GM19023 (cell line): ENCODE results near the gene SRSF1.
A peak's percentile ranks its signal among the peaks of the same experiment; 100 is the strongest.

Source experiments
- ATAC-seq: cut with Tn5 transposase; IDR thresholded peaks from one replicate; pipeline ENCODE4 v1.9.1; 2021; ENCODE audit warnings: mild to moderate bottlenecking, moderate library complexity; ENCODE audit not compliant: unreplicated experiment

The SRSF1 gene

DNA sequence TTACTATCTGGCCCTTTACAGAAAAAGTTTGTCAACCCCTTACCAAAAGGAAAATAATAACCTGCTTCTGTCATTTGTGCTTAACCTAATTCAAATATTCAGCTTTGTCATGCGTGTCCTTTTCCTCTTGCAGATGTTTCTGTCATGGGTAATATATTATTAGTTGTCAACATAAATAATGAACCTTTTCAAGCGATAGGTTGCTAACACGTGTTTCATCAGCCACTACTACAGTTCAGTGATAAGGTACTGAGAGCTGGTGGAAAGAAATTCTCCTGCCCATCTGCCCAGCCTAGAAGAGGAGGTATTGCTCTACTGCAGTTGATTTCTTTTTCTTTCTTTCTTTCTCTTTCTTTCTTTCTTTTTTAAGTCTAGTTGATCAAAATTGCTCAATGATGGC, 12.0 kb upstream of the SRSF1 start:
- ATAC-seq: no peak

DNA sequence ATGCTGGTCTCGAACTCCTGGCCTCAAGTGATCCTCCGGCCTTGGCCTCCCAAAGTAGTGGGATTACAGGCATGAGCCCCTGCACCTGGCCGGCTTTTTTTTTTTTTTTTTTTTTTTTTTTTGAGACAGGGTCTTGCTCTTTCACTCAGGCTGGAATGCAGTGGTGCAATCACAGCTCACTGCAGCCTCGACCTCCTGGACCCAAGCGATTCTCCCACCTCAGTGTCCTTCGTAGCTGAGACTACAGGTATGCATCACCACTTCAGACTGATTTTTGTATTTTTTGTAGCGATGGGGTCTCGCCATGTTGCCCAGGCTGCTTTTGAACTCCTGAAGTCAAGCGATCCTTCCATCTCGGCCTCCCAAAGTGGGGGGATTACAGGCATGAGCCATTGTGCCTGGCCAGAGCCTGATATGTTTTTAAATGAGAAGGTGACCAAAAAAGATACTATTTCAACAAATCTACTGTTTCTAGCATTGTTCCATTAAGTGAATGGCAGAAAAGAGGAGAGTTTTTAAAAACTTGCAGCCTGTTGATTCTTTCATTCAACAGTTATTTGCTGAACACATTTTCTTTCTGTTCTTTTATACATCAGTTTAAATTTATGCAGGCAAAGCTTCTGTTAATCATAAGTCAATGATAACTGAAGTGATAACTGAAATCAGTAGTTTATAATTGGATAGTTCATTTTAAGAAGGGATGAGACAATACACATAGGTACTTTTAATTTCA, 3.2 kb upstream of the SRSF1 start:
- no peak for ATAC-seq

DNA sequence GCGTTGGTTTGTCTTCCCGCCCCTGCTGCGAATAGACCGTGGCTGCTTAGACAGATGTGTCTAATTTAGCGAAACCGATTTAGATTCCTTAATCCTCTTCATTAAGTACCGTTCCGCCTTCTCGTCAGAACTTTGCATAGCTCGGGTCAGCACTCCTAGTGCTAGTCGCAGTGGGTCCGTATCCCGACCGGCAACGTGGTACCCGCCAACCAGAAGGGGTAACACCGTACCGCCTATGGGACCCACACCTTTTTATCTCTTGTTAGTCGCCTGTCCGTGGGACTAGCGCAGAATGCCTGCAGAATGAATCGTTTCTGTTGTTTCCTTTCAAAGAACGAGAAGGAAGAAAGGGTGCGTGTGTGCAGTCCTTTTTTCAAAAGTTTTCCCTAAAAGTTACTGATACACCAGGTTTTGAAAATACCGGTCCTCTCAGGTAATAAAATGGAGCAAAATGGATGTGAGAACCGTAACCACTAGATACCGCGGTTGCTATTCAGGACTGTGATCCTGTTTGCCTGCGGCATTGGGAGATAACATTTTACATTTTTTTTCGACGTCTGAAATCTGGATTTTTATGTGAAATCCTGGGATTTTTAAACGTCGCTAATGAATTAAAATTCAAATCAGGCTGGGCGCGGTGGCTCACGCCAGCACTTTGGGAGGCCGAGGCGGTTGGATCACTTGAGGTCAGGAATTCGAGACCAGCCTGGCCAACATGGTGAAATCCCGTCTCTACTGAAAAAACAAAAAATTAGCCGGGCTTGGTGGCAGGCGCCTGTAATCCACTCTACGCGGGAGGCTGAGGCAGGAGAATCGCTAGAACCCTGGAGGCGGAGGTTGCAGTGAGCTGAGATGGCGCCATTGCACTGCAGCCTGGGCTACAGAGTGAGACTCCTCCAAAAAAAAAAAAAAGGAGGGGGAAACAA, 998 bp upstream of the SRSF1 start:
- ATAC-seq: peak; percentile 27

DNA sequence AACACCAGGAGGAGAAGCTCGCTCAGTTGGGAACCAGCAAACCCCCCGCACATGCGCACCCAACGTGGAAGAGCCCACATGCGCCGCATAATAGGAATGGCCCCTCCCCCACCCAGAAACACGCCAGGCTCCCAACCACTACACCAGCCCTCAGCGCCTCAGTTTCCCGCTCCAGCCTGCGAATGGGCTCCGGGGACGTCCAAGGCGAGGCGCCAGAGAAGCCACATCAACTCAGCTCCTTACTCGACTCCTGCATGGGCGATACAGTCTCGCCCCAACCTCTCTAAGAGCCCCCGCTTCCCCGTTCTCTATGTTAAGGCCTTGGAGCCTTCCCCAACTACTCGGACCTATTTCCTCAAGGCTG, 504 bp downstream of the SRSF1 start:
- ATAC-seq: peak; percentile 4

DNA sequence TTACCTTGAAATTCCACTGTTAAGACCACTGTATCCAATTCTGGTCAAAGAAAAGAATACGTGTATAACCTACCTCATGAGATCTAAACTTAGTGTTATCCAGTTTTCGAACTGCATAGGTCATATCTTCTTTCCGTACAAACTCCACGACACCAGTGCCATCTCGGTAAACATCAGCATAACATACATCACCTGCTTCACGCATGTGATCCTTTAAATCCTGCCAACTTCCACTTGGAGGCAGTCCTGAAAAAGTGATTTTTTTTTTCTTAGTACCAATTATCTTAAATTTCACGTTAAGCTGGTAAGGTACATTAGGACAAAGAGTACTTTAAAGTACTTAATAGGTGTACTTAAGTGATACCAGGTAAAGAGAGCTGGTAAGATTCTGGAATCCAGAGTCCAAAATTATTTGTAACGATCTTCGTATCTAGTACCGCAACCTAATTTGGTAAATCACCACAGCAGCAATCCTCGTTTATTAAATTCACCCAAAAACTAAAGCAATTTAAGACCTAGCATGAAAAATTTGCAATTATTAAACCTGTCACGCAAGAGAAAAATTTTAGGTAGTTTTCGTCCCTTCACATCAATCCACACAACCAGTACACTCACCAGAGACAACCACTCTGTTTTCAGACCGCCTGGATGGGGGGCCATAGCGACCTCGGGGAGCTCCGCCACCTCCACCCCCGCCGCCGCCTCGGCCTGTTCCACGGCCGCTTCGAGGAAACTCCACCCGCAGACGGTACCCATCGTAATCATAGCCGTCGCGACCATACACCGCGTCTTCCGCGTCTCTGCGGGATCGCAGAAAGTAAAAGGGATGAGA, 1.1 kb downstream of the SRSF1 start:
- no peak for ATAC-seq

DNA sequence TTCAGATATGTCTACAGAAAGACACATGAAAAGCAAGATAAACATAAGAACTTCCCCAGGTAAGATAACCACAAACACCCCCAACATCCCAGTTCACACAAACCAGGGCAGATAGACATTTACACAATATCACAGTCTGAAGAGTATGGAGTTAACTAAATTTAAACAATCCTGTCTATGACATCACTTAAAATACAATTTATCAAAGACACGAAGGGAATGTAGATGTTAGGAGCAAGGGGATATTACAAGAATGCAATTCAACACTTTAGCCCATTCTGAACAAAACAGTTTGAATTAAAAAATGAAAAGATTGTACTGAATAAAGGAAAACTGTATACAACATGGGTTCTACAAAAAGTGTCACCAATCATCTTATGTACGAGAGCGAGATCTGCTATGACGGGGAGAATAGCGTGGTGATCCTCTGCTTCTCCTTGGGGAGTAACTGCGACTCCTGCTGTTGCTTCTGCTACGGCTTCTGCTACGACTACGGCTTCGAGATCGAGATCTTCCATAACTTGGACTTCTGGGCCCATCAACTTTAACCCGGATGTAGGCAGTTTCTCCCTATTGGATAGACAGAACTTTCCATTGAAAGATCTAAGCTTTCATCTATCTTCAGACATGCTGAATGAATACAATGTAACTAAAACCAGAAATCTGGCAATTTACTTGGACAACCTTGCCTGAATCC, 1.9 kb downstream of the SRSF1 start:
- no peak for ATAC-seq

DNA sequence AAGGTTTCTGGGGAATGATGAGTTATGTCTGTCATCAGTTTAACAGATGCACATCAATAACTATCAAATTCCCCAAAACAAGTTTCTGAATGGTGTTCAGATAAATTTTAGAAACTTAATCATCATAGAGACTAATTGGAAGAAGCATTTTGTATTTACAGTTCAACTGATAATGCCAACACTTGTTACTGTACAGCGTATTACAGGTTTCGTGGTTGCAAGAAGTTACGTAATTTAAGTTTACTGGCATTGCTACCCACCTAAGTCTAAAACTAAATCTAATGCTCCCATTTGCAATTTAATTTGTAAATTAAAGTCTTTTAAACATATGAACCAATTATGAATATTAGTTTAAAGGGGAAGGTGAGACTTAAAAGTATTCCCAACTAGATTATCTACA, 3.0 kb downstream of the SRSF1 start:
- ATAC-seq: no peak

DNA sequence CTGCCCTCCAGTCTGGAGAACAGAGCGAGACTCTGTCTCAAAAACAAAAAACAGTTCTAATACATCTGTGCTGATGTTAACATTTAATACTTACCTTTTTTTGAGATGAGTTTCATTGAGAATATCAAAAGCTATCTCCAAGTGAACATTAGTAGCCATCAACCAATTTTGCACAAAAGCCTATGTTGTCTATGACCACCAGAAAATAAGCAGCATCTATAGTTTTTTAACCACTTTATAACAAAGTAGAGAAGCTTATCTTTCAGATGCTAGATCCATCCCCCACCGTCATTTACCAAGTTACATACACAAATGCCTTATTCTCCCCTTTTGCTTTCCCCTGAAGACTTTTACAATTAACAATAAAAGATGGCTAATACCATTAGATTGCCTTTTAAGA, 4.1 kb downstream of the SRSF1 start:
- ATAC-seq: no peak

DNA sequence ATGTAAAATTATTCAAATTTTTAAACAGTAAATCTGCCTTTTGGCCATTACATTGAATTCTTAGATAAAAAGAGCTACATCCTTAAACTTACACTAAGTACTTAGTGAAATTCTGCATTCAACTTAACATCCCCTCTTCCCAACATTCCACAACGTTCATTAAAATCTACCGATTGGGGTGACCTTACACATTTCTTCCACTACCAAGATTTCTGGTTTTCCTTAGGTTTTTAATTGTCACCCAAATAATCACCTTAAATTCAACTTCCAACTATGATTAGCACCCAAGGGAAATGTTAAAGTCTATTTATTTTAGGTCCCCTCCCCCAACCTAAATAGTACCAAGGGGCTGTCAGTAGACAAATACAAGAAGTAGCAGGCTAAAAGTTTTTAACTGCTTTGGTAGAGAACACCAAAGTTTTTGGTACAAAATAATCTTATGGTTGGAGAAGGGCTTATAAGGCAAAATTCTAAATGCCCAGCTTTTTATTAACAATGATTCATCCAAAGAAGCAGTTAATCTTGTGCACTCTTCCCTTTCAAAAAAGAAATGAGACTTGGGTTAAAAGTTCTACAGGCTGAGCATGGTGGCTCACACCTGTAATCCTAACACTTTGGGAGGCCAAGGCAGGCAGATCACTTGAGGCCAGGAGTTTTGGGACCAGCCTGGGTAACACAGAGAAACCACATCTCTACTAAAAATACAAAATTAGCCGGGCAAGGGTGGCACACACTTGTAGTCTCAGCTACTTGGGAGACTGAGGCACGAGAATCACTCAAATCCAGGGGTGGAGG, 4.7 kb downstream of the SRSF1 start:
- ATAC-seq: no peak

DNA sequence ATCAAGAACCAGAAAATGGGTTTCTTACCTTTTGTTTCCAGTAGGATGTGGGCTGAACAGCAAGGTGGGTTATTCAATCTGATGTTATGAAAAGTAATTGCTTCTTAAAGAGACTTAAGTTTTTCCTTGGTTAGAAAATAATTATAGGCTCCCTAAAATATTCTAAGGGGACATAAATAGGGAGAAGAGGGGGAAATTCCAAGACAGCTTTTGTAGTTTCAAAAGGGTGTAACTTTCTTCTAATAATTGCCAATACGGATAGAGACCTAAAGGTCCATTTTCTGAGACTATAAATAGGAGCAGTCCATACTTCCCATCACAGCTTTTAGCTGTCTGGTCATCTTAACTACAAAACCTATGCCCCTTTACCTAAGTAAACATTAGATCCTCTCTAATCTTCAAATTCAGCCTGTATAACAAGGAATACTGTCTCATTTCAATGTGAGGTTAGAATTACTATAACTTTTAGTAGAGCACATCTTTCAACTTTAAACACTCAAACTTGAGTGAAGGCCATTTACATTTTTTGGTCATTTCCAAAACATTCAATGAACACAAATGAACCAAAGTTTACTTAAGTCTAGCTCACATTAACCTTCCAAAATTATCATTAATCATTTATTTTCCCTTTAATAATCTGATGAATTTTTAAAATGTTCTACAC, 5.5 kb downstream of the SRSF1 start:
- ATAC-seq: no peak

DNA sequence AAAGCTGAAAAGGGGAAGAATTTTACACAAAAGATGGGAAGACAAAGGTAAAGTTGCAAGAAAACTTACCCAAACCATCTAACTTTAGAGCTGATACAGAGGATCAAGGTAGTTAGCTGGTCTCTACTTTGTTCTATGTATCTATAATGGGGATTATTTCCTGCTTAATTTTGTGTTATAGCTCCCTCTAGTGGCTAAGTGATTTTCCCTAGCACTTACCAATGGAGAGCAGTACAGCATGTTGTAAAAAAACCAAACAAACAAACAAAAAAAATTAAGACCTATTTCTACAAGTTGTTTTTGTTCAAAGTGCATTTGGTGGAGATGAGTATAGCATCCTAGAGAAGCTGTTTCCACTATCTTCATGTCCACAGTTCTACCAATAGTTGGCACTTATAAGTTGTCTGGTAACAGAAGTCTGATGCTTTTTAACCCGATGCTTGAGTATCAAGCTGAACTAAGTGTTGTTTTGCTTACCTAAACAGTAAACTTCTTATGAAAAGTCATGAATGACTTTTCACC, 7.5 kb downstream of the SRSF1 start:
- no peak for ATAC-seq

DNA sequence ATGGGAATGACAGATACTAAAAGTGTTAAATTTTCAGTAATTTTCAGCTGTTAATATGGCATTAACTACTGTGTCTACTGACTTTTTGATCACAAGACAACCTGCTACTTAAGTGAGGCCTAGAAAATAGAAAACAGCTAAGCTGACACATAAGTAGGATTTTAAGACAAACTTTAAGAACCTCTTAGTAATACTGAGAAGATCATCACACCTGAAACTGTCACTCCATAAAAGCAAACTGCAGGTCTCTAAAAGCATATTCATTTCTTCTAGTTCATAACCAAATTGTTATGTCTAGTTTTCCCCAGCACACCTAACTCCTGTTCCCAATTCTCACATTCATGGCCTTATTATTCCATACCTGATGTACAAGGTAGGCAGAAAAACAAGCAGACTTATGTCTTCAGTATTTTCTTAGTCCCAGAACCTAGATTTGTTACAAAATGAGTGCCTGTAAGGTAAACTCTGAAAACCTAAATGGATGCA, 8.0 kb downstream of the SRSF1 start:
- no peak for ATAC-seq

DNA sequence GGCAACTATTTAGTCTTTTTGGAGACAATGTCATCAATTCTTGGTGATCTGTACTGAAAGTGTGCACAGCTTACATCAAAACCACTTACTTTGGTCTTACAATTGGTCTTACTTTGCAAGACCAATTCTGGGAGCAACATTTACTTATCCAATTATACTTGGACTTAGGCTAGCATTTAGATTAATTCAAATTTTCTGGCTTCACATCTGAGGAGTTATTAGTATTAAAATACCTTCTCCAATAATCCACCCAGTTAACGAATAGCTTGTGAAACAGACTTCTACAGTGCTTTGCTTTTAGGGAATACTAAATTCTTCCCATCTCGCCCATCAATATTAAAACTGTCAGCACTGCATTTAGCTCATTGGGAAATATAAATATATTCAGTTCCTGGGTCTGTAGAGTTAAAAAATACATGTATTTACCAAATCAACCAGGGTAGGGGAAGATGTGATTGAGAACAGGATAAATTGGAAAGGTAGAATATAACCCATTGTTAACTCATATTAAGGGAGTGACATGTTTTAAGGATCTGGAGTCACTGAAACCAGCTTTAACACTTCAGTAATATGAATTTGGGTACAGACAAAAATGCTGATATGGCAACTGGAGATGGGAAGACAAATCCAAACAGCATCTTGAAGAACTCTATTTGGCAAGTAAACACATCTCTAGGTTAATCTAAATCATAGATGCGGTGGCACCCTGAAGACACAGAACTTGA, 9.8 kb downstream of the SRSF1 start:
- ATAC-seq: no peak

DNA sequence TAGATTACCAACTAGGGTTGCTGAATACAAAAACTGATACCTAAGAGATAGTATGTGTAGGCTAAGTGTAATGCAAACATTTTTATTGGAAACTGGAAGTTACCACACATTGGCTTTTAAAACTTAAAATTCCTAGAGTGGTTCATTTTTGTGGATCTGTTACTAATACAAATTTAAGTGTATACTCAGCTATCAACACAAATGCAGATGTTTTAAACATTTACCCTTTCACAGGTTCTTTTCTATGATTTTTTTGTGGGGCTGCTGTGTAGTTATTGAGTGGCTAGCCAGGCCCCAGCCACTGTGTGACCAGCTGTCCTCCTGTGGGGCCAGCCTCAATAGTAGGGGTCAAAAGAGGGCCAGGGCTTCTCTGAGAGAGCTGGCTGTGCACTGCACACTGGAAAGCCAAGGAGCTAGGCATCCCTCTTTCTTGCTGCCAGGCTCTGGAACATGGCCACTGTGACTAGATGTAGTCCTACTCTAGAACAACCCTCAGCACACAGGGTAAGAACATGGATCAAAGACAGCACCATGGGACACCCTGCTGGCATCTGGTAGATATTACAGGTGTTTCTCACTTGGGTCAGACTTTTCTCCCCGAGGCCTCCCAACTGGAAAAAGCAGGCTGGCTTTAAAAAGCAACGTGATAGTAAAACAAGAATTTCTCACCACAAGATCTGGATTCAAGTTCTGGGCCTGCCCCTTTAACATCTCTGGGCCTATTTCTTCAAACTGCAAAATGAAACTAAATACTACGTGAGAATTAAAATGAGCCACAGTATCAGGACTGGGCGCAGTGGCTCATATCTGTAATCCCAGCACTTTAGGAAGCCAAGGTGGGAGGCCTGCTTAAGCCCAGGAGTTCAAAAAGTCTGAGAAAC, 11.7 kb downstream of the SRSF1 start:
- ATAC-seq: peak; percentile 62

DNA sequence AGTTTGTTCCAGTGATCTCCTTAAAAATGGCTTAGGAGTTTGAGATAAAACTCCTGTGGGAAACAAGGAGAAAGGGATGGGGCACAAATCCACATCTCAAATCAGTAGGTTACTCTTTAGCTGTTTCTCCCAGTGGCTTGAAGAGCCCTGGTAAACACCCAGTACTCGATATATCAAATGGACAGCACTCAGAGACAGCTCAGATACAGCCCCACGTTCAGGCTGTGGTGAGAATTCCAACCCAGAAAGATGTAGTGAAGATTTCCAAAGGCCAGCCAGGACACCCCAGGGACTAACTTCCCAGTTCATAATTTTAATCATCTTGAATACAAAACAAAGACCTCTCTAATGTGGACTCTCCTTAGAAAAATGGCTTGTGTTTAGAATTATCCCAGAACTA, 12.6 kb downstream of the SRSF1 start:
- no peak for ATAC-seq

DNA sequence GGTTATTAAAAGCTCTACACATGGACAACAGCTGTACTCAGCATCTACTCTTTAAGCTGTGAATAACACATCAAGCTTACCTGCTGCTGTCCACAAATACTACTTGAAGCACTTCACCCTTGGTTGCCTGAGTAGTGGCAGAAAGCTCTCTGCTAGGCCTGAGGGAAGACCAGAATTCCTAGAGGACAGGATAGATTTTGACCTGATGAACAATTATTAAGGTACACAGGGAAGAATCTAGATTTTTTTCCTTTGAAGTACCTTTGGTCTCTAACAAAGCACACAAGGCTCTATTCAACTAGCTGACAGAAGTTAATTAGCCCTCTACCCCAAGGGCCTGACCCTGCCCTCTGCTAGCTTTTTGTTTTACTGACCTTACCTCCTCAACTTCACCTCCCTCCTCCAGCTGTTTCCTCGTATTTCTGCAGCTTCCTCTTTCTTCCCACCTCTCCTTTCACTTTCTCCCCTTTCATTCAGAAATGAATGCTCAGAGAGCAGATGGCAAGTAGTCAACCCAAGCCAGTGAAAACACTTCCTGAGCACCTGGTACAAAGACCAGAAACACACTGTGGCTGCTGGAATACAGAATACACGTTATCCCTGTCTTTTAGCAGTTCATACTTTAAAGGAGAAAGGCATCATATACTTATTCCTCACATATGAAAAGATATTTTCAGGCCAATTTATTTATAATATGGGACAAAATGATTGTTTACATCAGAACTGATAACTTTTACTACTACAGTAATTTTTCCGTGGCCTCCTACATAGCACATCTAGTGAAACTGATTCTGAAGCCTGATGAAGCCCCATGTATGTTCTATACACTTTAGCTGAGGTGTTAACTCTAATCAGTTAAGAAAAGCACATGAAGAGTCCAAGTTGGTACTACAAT, 13.3 kb downstream of the SRSF1 start:
- ATAC-seq: no peak
